ENCODE data around the gene TMEM154.
A peak's percentile ranks its signal among the peaks of the same experiment; 100 is the strongest.

TMEM154 gene

GRCh38 chr4:152690706-152691651, 11.2 kb upstream of the TMEM154 start (continued):
- TF ChIP-seq, protein P1, sequence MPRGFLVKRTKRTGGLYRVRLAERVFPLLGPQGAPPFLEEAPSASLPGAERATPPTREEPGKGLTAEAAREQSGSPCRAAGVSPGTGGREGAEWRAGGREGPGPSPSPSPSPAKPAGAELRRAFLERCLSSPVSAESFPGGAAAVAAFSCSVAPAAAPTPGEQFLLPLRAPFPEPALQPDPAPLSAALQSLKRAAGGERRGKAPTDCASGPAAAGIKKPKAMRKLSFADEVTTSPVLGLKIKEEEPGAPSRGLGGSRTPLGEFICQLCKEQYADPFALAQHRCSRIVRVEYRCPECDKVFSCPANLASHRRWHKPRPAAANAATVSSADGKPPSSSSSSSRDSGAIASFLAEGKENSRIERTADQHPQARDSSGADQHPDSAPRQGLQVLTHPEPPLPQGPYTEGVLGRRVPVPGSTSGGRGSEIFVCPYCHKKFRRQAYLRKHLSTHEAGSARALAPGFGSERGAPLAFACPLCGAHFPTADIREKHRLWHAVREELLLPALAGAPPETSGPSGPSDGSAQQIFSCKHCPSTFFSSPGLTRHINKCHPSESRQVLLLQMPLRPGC (tag by site-specific recombination; IDR thresholded peaks at IDR 0.05): no peak
- TF ChIP-seq ZNF416 (tag by site-specific recombination; IDR thresholded peaks at IDR 0.05): no peak

GRCh38 chr4:152689615-152690501, 10.1 kb upstream of the TMEM154 start:
- H3K36me3 ChIP-seq (ENCODE audit: control insufficient read depth in 2 of 2, insufficient read depth in 1 of 2, low read length in 2 of 2): no peaks in the 10 kb centered on the region
- ChIA-PET POLR2A (no interaction called here), CTCF (interaction anchor here (0.9 kb wide), 1 partner anchor 377 kb away, joined by 4 read pairs; no protein-coding TSS in a partner anchor)
- no peaks in the 10 kb centered on the region for H3K4me1 ChIP-seq (ENCODE audit: control insufficient read depth, insufficient read depth, low read length)
- H3K27ac ChIP-seq (ENCODE audit: extremely low read depth, low read depth, low read length): no peak overlapping the region
- TF ChIP-seq GLIS1 (tag by site-specific recombination; IDR thresholded peaks at IDR 0.05) (no peak), SP7 (tag by site-specific recombination; IDR thresholded peaks at IDR 0.05) (no peak), ZSCAN16 (tag by site-specific recombination; IDR thresholded peaks at IDR 0.05) (no peak), ZNF112 (tag by site-specific recombination; IDR thresholded peaks at IDR 0.05) (no peak), ZNF624 (tag by site-specific recombination; IDR thresholded peaks at IDR 0.05) (no peak), ZNF473 (tag by site-specific recombination; IDR thresholded peaks at IDR 0.05) (no peak), ZBTB6 (tag by site-specific recombination; IDR thresholded peaks at IDR 0.05) (no peak), OVOL3 (tag by site-specific recombination; IDR thresholded peaks at IDR 0.05) (no peak), KLF8 (tag by site-specific recombination; IDR thresholded peaks at IDR 0.05) (no peak), ZBTB8A (tag by site-specific recombination; IDR thresholded peaks at IDR 0.05) (no peak), SETDB1 (IDR thresholded peaks at IDR 0.05; ENCODE audit: insufficient read length, low read length) (no peak), ZNF114 (tag by site-specific recombination; IDR thresholded peaks at IDR 0.05) (no peak)
- H3K9me3 ChIP-seq (ENCODE audit: control insufficient read depth, insufficient read depth, low read depth, low read length): no peaks in the 10 kb centered on the region
- H3K4me3 ChIP-seq (ENCODE audit: low read depth, low read length): no peak overlapping the region

DNA sequence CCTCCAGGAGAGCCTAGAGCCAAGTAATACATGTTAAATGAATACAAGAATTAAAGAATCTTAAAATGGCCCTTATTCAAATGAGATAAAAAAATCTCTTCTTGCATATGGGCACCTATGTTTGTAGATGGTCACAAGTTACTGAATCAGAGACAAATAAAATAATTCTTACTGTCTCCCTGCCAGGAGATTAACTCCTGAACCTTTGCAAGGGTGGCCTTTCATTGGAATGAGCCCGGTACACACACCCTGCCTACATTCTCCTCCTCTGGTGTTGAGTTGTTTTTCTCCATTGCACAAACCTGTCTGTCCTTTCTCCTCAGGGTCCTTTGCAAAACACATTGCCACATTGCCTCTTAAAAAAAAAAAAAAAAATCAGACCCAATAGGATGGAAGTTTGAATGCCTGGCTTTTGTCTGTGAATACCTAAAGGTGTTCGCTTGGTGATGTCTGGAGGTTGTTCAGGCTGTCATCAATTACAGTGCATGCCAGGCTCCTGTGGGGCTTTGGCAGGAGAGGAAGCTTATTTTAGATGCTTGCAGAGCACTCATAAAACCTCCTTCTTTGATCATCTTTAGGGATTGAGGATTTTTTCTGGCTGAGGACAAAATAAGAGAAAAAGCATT, 8.3 kb upstream of the TMEM154 start:
- Histone ChIP-seq H3K9me3 (ENCODE audit: control insufficient read depth, insufficient read depth, low read depth, low read length) (no peaks in the 10 kb centered on the region), H3K36me3 (ENCODE audit: control insufficient read depth in 2 of 2, insufficient read depth in 1 of 2, low read length in 2 of 2) (no peaks in the 10 kb centered on the region), H3K4me1 (ENCODE audit: control insufficient read depth, insufficient read depth, low read length) (no peaks in the 10 kb centered on the region), H3K4me3 (ENCODE audit: low read depth, low read length) (no peak overlapping the region), H3K27ac (ENCODE audit: extremely low read depth, low read depth, low read length) (no peak overlapping the region)
- POLR2A ChIA-PET: no interaction called here
- CTCF ChIA-PET: no interaction called here
- TF ChIP-seq ZBTB17 (tag by site-specific recombination; IDR thresholded peaks at IDR 0.05) (peak; percentile 75), GLI4 (tag by site-specific recombination; IDR thresholded peaks at IDR 0.05) (no peak)
